ENCODE data around the gene NPY1R.

Gene NPY1R

DNA sequence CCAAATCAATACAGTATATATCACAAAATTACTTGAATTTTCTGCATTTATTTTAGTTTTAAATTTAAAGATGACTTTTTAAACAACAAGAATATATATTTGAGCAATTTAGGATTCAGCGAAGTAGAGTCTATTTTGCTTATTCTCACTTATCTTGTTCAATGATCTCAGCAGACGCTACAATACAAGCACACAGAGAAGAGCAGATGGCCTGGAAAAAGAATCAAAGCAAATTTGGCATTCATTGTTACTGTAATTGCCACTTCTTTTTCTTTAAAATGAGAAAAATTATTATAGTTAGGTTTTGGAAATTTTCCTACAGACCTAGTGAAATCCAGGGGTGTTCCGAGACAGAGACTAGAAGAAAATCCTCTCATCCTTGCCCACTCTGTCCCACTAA lies 57.5 kb downstream of the NPY1R start:
- DNase-seq, result no peak

Data from NCI-H1048 (cell line).